Activated CD4-positive, alpha-beta T cell treated with anti-CD3 and anti-CD28 coated beads for 48 hours (primary cell): ENCODE results near the gene TMEM63B.
"Not testable (repeated sequence)": the region's sequence is repeated elsewhere in the genome, so short reads cannot be mapped to it uniquely, and the experiment has no call there.

ENCODE experiments used
- DNase-seq: peaks from one replicate; pipeline ENCODE4 v3.0.0-alpha.2; 2020

Gene TMEM63B

DNA sequence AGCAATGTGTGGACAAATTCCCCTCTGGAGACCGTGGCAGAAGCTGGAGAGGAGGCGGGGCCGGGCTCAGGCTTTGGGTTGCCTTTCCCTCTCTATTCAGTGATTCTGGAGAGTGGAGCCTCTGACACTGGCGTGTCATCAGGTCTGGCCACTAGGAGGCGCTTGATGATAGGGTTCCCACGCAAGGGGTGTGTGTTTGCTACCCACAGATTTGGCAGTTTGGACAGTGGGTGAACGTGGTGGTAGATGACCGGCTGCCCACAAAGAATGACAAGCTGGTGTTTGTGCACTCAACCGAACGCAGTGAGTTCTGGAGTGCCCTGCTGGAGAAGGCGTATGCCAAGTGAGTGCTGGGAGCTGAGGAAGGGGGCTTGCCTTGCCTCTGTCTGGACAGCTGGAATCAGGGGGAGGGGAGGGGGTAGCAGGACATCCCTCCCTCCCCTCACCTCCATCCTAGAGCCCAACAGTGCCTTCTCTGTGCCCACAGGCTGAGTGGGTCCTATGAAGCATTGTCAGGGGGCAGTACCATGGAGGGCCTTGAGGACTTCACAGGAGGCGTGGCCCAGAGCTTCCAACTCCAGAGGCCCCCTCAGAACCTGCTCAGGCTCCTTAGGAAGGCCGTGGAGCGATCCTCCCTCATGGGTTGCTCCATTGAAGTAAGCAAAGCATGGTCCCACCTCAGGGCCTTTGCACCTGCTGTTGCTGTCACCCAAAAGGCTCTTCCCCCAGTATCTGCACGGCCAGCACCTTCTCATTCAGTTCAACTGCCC, 45.6 kb downstream of the TMEM63B start:
- DNase-seq = peak; percentile 88

DNA sequence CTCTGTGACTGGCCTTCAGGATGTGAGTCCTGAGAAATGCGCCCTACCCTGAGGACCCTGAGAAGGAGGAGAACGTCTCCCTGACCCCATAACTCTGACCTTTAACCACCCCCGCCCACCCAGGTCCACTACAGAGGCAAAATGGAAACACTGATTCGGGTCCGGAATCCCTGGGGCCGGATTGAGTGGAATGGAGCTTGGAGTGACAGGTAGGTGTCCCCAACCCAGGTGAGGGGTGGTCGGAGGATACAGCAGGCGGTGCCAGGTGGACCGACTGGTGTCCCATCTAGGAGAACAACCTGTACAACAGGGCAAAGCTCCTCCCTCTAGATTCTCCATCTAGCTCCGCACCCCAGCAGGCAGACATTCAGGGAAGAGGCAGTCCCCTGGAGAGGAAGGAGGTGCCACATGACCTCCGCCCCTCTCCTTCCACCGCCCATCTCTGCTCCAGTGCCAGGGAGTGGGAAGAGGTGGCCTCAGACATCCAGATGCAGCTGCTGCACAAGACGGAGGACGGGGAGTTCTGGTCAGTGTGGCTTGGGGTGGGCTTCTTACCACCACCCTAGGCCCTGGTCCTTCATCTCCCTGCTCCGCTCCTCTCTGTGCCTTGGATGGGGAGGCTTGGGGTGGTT, 48.9 kb downstream of the TMEM63B start:
- no peak for DNase-seq

DNA sequence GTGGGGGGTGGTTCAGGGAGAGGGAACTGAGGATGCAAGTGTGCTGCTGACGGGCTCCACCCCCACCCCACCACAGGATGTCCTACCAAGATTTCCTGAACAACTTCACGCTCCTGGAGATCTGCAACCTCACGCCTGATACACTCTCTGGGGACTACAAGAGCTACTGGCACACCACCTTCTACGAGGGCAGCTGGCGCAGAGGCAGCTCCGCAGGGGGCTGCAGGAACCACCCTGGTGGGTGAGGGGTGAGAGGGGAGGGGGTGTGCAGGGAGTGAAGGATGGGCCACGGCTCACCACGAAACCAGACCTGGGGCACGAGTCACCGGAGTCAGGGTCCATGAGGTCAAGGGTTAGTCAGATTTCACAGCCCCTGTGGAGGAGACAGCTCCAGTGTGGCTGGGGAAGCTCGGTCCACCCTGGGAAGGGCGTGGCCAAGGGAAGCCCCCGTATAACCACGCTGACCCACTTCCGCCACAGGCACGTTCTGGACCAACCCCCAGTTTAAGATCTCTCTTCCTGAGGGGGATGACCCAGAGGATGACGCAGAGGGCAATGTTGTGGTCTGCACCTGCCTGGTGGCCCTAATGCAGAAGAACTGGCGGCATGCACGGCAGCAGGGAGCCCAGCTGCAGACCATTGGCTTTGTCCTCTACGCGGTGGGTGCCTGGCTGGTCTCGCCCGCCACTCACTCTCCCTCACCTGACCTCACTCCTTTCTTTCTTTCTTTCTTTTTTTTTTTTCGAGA, 49.6 kb downstream of the TMEM63B start:
- no peak for DNase-seq

DNA sequence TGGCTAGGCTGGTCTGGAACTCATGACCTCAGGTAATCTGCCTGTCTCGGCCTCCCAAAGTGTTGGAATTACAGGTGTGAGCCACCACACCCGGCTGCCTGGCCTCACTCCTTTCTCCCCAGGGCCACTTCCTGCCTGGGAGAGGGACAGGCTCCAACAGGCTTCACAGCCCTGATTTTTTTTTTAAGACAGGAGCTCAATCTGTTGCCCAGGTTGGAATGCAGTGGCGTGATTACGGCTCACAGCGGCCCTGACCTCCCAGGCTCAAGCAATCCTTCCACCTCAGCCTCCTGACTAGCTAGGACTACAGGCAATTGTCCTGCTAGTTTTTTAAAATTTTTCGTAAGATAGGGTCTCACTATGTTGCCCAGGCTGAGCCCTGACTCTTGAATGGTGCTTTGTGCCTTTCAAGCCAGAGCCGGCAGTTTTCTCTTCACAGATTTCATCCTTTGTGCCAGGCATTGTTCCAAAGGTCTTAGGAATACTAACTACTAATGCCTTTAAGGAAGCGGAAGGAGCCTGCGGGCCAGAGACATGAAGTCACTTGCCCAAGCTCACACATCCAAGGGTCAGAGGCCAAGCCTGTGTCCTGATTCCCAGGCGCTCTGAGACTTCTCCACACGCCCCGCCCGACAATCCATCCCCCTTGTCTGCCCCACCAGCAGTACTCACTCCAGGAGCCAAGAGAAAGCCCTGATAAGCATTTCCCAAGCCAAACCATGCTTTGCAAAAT, 50.5 kb downstream of the TMEM63B start:
- DNase-seq = no peak

DNA sequence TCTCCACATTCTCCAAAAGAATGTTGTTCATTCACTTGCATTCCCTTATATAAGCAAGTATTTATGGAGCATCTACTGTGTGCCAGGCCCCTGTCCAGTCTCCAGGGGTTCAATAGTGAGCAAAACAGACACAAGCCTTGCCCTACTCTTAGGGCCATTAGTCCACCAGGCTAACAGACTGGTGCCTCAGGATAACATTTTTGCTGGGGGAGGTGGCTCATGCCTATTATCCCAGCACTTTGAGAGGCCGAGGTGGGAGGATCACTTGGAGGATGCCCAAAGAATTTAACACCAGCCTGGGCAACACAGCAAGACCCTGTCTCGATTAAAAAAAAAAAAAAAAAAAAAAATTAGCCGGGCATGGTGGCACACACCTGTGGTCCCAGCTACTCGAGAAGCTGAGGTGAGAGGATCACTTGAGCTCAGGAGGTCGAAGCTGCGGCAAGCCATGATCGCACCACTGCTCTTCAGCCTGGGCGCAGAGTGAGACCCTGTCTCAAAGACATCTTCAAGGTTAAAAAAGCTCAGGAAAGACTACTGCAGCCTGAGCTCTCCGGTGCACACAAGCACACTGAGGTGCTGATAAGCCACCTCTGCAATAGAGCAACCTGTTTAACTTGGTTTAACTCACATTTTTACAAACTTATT, 51.2 kb downstream of the TMEM63B start:
- no peak for DNase-seq

DNA sequence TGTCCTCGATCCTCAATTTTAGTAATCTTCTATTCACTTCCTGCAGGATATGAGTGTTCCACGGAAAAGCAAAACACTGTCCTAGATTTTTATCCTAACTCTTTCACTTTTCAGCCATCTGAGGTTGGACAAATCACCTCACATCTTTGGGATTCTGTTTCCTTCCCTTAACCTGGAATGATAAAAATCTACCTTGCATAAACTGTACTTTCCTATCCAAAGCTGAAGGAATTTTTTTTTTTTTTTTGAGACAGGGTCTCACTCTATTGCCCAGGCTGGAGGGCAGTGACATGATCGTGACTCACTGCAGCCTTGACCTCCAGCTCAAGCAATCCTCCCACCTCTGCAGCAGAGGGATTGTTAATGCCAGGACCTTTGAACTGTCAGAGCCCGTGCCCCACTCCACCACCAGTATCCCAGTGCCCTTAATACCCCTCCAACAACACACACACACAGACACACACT, 51.8 kb downstream of the TMEM63B start:
- no peak for DNase-seq

DNA sequence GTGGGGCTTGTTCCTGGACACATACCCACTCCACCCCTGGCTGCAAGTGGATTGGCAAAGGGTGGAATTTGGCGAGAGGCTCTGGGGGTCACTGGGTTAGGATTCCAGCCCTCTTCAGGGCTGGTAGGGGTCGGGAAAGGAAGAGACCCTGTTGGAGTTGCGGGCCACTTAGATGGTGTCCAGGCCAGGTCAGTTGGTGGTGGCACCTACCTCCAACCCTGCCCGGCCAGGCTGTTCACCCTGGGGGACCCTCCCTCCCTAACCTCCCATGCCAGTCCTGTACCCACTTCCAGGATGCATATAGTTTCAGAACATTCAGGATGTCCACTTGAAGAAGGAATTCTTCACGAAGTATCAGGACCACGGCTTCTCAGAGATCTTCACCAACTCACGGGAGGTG, 52.3 kb downstream of the TMEM63B start:
- no peak for DNase-seq

DNA sequence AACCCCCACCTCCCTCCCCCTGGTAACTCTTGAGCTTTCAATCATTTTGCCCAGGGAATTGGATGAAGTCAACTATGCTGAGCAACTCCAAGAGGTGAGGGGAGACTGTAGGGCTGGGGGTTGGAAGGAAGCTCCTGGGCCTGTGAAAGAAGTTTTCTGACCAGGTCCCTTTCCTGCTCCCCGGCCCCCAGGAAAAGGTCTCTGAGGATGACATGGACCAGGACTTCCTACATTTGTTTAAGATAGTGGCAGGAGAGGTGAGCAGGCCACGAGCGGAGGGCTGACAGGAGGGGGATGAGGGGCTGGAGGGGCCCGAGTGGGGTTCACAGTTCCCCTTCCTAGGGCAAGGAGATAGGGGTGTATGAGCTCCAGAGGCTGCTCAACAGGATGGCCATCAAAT, 53.1 kb downstream of the TMEM63B start:
- DNase-seq = no peak

DNA sequence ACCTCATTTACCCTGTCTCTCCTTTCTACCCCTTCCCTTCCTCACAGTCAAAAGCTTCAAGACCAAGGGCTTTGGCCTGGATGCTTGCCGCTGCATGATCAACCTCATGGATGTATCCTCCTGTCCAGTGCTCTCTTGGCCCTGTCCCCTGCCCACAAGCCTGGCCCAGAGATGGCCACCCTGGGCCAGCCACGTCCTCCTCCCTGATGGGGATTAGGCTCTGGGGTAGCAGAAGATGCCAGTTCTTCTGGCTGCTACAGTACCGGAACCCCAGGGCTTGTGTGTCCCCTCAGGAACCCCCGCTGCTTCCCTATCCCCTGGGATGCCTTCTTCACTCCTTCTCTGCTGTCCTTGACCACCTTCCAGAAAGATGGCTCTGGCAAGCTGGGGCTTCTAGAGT, 53.5 kb downstream of the TMEM63B start:
- no peak for DNase-seq

DNA sequence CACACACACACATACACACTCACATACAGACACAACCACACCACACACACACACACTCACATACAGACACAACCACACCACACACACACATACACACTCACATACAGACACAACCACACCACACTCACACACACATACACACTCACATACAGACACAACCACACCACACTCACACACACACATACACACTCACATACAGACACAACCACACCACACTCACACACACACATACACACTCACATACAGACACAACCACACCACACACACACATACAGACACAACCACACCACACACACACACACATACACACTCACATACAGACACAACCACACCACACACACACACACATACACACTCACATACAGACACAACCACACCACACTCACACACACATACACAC, 54.4 kb downstream of the TMEM63B start:
- not testable (repeated sequence) for DNase-seq

DNA sequence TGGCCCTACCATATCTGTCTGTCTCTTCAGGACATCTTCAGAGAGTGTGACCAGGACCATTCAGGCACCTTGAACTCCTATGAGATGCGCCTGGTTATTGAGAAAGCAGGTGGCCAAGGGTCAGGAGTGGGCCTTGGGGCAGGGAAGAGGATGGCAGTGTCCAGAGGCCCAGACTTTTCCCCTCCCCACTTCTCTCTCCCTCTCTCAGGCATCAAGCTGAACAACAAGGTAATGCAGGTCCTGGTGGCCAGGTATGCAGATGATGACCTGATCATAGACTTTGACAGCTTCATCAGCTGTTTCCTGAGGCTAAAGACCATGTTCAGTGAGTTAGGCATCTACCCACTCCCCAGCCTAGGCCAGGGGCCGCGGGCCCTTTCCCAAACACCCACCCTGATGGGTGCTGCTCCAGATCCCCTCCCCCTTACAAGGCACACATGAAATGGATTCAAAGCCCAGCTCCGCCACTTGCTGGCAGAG, 55.6 kb downstream of the TMEM63B start:
- no peak for DNase-seq

DNA sequence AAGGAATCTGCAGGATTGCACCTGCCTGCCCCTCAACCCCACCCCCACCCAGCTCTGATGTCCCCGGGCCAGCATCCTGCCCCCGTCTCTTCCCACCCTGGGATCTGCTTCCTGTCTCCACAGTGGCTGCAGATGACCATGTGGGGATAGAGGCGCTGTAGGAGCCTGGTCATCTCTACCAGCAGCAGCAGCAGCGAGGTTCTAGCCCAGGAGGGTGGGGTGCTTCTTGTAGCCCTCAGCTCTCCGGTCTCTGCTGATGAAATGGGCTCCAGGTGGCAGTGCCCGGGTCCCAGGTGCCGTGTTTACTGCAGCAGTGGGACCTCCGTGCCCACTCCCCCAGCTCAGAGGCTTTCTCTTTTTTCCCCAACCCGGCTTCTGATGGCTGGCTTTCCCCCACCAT, 56.4 kb downstream of the TMEM63B start:
- DNase-seq = no peak

DNA sequence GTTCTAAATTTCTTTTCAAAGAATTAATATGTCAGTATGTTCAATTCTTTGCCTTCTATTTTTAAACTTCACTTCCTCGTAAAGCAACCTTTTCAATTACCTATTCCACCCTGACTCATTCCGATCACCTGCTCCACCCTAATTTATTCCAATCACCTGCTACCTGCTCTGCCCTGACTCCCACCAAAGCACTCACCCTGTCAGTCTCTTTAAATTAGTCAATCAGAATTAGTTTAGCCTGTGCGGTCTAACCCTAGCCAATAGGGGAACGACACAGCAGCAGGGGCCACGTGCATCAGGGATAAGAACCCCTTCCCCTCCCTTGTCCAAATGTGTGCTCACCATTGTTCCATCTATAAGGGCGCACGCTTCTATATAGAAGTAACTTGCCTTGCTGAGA, 58.0 kb downstream of the TMEM63B start:
- DNase-seq = not testable (repeated sequence)

DNA sequence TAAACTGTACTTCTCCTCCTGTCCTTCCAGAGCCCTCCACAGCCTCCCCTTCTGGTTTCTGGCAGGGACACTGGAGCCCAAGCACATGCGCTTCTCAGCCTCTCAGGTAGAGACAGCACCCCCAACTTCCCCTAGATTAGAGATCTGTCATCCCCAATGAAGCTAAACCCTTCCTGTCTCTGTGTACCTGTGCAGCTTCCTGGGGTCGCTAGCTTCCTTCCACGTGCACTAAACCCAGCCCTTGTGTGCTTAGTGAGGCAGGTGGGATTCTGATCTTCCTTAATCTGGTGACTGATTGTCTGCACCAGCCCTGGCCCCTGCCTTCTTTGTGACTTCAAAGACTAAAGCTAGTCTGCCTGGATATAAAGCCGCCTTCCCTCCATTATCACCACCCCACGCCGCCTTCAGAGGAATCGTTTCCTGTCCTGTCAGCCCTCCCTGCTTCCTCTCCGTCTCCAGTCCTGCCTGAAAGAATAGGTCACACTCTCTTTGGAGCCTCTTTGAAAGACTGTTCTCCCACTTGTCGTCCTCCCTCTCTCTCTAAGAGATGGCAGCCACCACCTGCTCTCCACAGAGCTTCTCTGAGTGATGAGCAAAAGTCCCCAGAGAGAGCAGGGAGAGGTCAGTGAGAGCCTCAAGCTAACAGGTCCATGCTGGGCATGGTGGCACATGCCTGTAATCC, 58.7 kb downstream of the TMEM63B start:
- DNase-seq = no peak

DNA sequence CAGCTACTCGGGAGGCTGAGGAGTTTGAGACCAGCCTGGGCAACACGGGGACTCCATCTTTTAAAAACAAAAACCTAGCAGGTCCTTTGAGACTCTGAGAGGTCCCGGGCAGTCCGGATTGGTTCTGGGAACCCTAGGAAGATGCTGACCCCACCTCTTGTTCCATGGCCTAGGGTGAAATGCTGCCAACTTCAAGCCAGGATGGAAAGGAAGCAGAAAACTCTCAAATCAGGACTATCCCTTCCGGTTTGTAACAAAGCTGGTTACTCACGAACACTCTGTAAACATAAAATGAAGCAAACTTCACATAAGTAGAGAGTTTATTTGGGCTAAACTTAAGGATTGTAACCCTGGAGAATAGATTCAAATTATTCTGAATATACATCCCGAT, 59.3 kb downstream of the TMEM63B start:
- DNase-seq = no peak

DNA sequence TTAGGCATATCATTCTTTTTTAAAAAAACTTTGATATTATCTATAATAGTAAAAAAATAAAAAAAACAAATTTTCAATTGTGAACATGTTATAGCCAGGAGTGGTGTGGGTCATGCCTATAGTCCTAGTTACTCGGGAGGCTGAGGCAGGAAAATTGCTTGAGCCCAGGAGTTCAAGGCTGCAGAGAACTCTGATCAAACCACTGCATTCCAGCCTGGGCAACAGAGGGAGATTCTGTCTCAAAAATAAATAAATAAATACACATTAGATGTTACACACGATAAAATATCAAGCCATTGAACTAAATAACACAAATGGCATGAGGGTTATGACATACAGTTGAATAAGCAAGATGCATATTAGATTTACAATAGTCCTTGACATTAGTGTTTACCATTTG, 61.5 kb downstream of the TMEM63B start:
- no peak for DNase-seq

DNA sequence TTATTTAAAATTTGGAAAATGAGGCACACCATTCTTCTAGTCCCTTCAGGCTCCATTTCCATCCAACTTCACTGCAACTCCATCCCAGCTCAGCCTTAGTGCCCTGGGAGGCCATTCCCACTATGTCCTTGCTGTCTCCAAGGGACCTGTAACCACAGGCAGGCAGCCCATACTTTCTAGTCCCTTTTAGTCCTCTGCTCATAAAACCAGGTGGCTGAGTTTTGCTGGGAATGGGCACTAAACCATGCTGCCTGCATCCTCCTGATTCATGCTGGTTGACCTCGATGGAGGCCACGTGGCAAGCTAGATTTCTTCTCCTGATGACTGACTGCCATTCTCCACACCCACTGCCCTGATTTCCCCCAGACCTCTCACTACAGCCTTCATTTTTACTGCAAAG, 61.9 kb downstream of the TMEM63B start:
- no peak for DNase-seq

DNA sequence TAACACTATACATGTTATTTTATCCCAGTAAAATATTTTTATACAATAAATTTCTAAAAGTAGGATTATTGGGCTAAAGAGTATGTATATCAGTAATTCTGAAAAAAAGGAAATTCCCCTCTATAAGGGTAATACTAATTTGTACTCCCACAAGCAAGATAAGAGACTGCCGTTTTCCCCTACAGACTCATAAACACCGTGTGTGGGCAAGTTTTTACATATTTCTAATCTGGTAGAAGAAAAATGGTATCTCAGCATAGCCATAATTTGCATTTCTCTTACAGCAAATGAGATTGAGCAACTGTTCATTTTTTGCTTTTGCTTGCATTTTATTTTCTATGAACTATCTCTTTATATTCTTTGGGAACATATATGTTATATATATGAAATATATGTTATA, 63.4 kb downstream of the TMEM63B start:
- no peak for DNase-seq

DNA sequence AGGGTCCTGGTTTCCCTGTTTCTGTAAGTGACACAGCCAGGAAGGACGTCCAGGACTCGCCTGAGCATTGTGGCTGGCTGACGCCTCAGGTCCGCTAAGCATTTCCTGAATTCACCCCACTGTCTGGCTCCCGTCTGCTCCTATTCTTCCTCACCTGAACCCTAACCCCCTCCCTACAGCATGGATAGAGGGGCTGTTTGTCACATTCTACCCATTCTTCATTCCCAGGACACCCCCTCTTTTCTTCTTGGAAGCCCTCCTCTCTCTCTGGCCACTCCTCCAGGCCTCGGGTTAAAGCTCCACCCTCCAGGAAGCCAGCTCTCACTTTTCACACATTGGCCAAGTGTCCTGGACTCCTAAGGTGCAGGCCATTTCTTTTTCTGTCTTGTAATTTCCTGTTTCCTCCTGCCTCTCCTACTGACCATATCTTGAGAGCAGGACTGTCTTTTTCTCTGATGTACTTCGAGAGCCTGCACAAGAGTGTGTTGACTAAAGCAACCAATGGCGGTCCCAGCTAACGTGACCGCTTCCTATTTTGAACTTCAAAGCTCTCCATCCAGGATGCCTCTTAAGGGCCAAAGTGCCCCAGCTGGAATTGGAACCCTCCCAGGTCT, 65.2 kb downstream of the TMEM63B start:
- DNase-seq = no peak

DNA sequence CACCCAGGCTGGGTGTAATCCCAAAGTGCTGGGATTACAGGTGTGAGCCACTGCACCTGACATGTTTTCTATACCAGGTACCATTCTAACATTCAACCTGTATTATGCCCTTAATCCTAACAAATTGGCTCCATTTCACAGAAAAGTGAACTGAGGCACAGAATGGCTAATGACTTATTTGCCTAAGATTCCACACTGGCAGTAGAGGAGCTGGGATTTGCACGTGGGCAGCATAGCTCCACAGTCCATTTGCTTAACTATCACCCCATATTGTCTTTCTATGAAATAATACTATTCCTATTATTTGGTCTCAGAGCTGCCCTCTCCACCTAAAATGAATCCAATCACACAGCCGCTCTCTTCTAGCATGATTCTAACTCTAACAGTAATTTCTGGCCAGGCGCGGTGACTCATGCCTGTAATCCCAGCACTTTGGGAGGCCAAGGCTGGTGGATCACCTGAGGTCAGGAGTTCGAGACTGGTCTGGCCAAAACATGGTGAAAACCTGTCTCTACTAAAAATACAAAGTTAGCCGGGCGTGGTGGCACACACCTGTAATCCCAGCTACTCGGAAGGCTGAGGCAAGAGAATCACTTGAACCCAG, 66.1 kb downstream of the TMEM63B start:
- no peak for DNase-seq

DNA sequence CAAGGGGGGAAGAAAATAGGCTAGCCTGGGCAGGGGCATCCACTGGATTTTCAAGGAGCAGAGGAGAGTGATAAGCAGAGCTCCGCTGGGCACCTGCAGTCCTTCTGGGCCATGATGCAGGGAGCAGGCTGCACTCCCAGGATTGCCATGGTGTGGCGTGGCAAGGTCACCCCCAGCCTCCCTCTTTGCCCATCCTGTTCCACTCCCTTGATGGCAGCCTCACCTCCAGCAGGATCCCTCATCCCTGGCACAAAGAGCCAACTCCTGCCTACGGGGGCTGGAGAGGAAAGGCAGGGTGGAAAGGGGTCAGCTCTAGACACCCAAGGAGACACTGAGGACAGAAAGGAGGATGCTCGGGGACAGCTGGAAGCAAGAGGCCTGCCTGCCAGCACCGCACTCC, 67.0 kb downstream of the TMEM63B start:
- no peak for DNase-seq
